NCI-H128 (cell line): ENCODE measurements around the gene TAS2R7.
"Not testable (repeated sequence)": the region's sequence is repeated elsewhere in the genome, so short reads cannot be mapped to it uniquely, and the experiment has no call there.

Experiments used
- DNase-seq: peaks from one replicate; lab custom pipeline; 2025; ENCODE audit not compliant: unreplicated experiment; lab: John Stamatoyannopoulos, UW

Gene TAS2R7

GRCh38 chr12:10802587-10802986 is at the start of gene TAS2R7:
Gene TAS2R7 (minus strand): TSS chr12:10802627. CDS start chr12:10802570, 57 bp downstream.
- DNase-seq = no peak

- DNase-seq = no peak
Measured at GRCh38 chr12:10851243-10851858, 48.9 kb upstream of the TAS2R7 start.

GRCh38 chr12:10849425-10849878 is 47.0 kb upstream of the TAS2R7 start, which contains the start of gene PRR4:
Gene PRR4 (minus strand): TSS chr12:10849475. CDS start chr12:10849437, 38 bp downstream.
- no peak for DNase-seq

- no peak for DNase-seq
Measured at GRCh38 chr12:10847744-10848143, 45.3 kb upstream of the TAS2R7 start.

- DNase-seq = no peak
Measured at GRCh38 chr12:10842862-10843261, 40.4 kb upstream of the TAS2R7 start.

GRCh38 chr12:10838461-10838860 is 36.0 kb upstream of the TAS2R7 start:
- DNase-seq = no peak

GRCh38 chr12:10829994-10830393 is 27.6 kb upstream of the TAS2R7 start:
- no peak for DNase-seq

- DNase-seq = no peak
Measured at GRCh38 chr12:10826258-10826657, 23.8 kb upstream of the TAS2R7 start, which contains the start of gene TAS2R10. Gene TAS2R10 (minus strand): TSS chr12:10826358. CDS start chr12:10826269, 89 bp downstream.

GRCh38 chr12:10824957-10825356 is 22.5 kb upstream of the TAS2R7 start:
- DNase-seq = no peak

- DNase-seq = no peak
Measured at GRCh38 chr12:10811883-10812536, 9.6 kb upstream of the TAS2R7 start.

- no peak for DNase-seq
Measured at GRCh38 chr12:10810068-10810467, 7.6 kb upstream of the TAS2R7 start, which contains the start of gene TAS2R9. Gene TAS2R9 (minus strand): TSS chr12:10810168. CDS start chr12:10810075, 93 bp downstream.

GRCh38 chr12:10807186-10807585 is 4.8 kb upstream of the TAS2R7 start, which contains the start of gene TAS2R8:
Gene TAS2R8 (minus strand): TSS chr12:10807286. CDS start chr12:10806980, 306 bp downstream.
- no peak for DNase-seq

GRCh38 chr12:10801741-10802140 is 686 bp downstream of the TAS2R7 start:
- no peak for DNase-seq

GRCh38 chr12:10794222-10794621 is 8.2 kb downstream of the TAS2R7 start:
- DNase-seq = no peak

- not testable (repeated sequence) for DNase-seq
Measured at GRCh38 chr12:10791769-10792168, 10.7 kb downstream of the TAS2R7 start.

- no peak for DNase-seq
Measured at GRCh38 chr12:10783252-10783651, 19.2 kb downstream of the TAS2R7 start.

- no peak for DNase-seq
Measured at GRCh38 chr12:10779103-10779502, 23.3 kb downstream of the TAS2R7 start.

- no peak for DNase-seq
Measured at GRCh38 chr12:10771132-10771733, 31.2 kb downstream of the TAS2R7 start.

GRCh38 chr12:10759657-10760056 is 42.8 kb downstream of the TAS2R7 start:
- DNase-seq = no peak

- DNase-seq = no peak
Measured at GRCh38 chr12:10756194-10756593, 46.2 kb downstream of the TAS2R7 start.

- no peak for DNase-seq
Measured at GRCh38 chr12:10753059-10753458, 49.4 kb downstream of the TAS2R7 start.
